Inferior parietal cortex (tissue), 1 donor: ENCODE data around the gene OR2A14.
A peak's percentile ranks its signal among the peaks of the same experiment; 100 is the strongest.
"Not testable (repeated sequence)": the region's sequence is repeated elsewhere in the genome, so short reads cannot be mapped to it uniquely, and the experiment has no call there.

Experiments used
- DNase-seq: peaks from one replicate; pipeline ENCODE4 v3.0.0-alpha.2; 2016; ENCODE audit errors: extremely low spot score

The OR2A14 gene, protein sequence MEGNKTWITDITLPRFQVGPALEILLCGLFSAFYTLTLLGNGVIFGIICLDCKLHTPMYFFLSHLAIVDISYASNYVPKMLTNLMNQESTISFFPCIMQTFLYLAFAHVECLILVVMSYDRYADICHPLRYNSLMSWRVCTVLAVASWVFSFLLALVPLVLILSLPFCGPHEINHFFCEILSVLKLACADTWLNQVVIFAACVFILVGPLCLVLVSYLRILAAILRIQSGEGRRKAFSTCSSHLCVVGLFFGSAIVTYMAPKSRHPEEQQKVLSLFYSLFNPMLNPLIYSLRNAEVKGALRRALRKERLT

DNA sequence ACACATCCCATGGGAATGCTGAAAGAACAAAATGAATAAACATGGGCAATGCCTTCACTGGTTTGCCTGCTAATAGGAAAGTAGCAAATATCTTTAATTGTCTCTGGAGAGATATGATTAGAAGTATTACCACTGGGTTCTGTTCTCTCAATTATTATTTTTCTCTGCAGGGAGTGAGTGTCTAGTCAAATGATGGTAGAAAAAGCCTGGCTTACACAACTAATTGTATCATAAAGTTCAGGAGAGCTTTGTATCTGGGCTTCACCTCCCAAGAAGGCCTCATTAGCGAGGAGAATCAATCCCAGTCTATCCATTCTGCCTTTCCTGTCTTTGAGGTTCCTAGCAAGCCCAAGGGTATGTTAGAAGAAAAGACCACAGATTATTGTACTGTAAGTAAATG is at the start of gene OR2A14:
Gene OR2A14, plus strand, starts transcription at position 301 of the 400 bp plus-strand sequence. CDS start 5,937 bp downstream, outside the sequence.
- DNase-seq, result no peak

DNA sequence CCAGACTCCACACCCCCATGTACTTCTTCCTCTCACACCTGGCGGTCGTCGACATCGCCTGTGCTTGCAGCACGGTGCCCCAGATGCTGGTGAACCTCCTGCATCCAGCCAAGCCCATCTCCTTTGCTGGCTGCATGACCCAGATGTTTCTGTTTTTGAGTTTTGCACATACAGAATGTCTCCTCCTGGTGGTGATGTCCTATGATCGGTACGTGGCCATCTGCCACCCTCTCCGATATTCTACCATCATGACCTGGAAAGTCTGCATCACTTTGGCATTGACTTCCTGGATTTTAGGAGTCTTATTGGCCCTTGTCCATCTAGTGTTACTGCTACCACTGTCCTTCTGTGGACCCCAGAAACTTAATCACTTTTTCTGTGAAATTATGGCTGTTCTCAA is 48.6 kb upstream of the OR2A14 start:
- no peak for DNase-seq

DNA sequence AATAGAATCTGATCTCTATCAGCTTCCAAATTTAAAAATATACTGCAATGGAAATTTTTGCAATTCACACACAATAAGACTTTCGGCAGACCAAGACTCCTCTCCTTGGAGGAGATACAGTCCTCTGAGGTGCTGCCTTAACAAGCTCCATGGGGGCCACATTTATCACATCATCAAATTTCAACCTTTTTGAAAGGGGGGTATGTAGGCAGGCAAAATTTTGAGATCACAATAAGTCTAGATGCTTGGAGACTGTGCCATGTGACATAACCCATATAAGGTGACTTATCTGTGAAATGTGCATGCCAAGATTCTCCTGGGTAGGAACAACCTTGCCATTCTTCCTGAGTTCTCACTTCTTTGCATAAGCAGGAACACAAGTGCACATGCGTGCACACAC is 37.0 kb upstream of the OR2A14 start, which contains the start of gene OR2A12:
Gene OR2A12, plus strand, starts transcription at position 301 of the 400 bp plus-strand sequence. CDS start 8,830 bp downstream, outside the sequence.
- DNase-seq, result no peak

DNA sequence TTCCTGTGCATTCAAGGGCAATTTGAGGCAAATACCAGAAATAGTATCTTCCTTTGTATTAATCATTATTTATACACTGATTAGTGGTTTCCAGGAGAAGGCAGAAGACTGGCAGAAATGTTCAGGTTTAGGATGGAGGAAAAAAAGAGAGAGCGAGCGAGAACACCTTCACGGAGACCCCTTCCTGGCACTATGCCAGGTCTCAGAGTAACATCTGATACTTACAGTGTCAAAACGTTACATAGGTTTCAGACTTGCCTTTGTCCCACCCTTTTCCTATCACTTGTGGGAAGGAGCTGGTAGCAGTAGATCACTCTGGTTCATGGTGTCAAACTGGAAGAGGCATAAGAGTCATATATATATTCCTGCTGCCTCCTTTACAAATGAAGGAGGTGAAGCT is 36.2 kb upstream of the OR2A14 start:
- DNase-seq, result no peak

DNA sequence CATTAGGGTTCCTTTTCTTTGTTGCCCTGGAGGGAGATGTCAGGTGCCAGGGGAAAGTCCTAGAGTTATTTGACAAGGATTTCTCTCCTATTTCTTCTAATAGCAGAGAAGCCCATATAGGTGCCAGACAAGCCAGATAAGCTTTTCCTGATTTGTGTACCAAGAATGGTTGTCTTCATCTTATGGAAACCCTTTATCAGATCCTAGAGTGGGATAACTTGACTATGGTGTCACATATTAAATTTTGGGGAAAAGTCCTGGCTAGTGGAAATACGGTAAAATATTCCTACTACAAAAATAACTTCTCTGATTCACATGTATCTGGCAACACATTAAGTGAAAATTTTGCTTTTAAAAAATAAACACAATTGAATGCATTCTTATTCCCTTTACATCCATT is 35.7 kb upstream of the OR2A14 start:
- DNase-seq, result no peak

DNA sequence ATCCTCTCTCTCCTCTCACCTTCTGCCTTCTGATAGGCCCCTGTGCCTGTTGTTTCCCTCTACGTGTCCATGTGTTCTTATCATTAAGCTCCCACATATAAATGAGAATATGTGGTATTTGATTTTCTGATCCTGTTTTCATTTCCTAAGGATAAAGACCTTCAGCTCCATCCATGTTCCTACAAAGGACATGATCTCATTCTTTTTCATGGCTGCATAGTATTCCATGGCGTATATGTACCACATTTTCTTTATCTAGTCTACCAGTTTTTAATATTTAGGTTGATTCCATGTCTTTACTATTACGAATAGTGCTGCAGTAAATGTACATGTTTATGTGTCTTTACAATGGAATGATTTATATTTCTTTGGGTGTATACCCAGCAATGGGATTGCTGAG is 32.3 kb upstream of the OR2A14 start:
- no peak for DNase-seq

DNA sequence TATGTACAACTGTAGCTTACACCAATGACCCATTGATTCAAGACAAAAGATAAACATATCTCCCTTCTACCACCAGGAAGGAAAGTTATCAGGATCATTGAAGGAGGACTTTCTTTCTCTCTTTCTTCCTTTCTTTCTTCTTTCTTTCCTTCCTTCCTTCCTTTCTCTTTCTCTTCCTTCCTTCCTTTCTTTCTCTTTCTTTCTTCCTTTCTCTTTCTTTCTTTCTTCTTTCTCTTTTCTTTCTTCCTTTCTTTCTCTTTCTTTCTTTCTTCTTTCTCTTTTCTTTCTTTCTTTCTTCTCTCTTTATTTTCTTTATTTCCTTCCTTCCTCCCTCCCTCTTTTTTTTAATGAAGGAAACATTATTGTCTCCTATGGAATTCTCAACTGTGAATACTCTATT is 24.2 kb upstream of the OR2A14 start:
- DNase-seq, result no peak

DNA sequence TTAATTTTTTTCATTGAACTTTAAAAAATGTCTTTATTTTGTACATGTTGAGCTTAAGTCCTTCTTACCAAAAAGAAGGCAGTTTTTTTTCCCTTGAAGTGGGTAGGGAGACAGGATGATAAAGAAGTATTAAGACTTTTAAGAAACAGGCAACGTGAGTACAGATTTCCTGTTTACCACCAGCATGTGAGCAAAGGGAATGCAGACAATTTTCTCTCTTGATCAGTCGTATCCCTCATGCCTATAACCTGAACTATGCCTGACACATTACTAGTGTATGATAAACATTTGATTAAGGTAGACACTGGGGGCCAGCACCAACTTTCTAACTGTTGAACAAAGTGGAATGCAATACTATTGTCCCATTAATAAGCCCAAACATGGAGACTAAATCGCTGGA is 22.4 kb upstream of the OR2A14 start:
- no peak for DNase-seq

DNA sequence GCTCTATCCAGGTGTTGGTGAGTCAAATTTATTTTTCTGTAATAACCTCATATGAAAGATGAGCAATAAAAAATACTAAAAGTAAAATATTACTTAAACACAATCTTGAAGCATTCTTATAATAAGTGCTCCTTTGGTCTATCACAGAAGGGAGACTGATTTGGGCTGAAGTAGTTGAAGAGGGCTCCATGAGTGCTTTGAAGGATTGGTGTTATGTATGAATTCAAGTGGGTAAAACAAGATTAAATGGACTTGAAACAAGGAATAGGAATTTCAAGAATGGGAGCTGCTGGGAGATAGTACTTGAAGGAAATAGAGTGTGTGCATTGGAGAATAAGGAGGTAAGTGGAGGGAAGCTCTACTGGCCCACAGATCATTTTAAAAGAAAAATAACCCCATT is 20.9 kb upstream of the OR2A14 start:
- no peak for DNase-seq

DNA sequence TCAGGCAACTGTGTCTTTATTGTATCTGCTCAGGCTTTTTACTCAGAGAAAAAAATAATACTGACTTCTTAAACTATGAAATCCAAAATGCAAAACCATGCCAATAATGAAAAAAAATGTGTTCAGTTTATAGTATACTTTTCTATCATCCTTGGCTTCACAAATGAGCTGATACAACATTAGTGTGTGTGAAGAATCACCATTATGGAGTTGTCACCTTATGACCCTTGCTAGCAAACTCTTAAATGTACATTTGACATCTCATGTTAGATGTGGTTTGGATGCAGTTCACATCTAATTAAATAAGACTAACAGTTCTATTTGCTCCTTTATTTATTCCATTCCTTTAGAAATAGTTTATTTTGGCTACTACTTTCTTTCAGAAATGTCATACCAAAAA is 17.8 kb upstream of the OR2A14 start:
- DNase-seq, result no peak

DNA sequence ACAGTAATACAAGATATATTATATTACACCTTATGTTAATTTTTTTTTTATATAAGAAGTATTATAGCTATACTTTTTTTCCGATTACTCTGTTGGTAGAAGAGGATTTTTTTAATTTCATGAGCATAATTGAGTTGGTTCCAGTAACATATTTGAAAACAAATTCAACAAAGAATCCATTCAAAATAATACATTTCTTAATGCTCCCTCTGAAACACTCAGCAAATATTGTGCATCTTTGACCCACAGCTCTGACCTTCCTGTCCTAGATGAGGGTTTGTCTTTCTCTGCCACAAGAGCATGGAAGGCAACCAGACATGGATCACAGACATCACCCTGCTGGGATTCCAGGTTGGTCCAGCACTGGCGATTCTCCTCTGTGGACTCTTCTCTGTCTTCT is 13.7 kb upstream of the OR2A14 start, which contains the start of gene OR2A2:
Gene OR2A2, plus strand, starts transcription at position 301 of the 400 bp plus-strand sequence. Its CDS starts 0 bp downstream, at position 301.
- DNase-seq, result no peak

DNA sequence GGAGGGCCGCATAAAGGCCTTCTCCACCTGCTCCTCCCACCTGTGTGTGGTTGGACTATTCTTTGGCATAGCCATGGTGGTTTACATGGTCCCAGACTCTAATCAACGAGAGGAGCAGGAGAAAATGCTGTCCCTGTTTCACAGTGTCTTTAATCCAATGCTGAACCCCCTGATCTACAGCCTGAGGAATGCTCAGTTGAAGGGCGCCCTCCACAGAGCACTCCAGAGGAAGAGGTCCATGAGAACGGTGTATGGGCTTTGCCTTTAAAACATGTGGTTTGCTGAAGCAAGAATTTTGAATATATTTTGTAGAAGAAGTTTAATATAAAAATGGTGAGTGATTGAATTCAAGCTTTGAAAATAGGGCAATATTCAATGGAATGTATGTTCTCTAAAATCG is 12.7 kb upstream of the OR2A14 start:
- no peak for DNase-seq

DNA sequence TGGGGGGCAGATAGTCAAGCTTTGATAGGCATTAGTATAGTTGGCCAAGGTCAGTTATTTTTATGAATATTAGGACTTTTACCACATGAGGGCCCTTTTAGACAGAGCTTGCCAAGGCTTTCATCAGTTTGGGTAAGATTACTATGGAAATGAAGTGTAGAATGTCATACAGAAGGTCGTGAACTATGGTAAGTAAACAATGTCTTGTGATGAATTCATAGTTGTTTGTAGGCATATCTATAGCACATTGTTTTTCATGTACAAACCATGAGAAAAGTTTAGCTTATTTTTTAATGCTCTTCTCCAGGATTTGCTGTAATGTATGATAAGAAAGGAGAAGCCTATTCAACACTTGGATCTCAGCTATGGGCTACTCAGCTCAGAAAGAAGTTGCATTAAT is 9.3 kb upstream of the OR2A14 start:
- no peak for DNase-seq

DNA sequence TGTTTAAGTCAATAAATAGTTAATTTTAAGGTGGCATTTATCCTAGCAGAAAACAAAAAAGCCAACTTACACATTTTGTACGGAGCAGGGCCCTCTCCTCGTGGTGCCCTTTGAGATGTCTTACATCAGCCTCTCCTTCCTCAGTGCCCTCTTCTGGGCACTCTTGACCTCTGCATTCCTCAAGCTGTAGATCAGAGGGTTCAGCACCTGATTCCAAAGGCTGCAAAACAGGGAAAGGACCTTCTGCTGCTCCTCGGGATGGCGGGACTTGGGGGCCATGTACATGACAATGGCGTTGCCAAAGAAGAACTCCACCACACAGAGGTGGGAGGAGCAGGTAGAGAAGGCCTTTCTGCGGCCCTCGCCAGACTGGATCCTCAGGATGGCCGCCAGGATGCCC is 4.6 kb upstream of the OR2A14 start:
- no peak for DNase-seq

DNA sequence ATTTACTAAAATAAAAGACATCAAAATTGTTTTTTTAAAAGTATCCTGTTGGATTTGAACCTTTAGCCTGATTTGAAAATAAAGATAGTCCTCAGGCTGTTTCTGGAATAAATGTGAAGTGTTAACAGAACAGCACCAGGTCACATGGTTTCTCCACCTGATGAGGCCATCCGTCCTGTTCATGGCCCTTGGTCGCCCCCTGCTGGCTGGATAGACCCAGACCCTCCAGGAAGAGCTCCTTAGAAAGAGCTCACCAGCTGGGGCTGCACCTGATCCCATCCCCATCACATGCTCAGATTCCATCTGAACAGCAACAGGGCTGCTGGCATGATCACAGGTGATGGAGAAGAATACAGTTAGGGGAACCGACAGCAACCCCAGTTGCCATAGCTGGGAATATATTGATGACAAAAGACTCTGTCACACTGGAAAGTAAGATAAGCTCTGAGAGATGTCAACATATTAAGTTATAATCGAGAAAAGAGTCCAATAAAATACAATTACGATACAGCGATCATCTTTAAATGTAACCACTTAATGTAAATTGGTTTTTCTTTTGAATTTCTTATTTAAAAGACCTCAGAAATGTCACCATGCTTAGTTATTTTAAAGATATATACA is 4.8 kb downstream of the OR2A14 start:
- DNase-seq, result peak; percentile 48

DNA sequence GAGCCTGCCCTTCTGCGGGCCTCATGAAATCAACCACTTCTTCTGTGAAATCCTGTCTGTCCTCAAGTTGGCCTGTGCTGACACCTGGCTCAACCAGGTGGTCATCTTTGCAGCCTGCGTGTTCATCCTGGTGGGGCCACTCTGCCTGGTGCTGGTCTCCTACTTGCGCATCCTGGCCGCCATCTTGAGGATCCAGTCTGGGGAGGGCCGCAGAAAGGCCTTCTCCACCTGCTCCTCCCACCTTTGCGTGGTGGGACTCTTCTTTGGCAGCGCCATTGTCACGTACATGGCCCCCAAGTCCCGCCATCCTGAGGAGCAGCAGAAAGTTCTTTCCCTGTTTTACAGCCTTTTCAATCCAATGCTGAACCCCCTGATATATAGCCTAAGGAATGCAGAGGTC is 6.6 kb downstream of the OR2A14 start:
- not testable (repeated sequence) for DNase-seq

DNA sequence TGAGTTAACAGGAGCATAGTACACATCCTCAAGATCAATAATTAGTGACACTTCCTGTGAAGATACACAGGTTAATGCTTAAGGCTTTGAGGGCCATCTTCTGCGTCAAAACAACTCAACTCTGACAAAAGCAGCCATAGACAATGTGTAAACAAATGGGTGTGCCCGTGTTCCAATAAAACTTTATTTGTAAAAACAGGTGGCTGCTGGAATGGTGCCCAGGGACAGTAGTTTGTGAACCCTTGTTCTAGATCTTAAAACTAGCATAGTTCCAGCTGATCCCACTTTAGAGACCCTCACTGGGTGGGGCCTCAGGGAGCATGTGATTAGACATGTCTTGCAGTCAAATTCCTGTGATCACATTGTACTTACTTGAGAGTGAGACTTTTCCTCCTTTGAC is 7.8 kb downstream of the OR2A14 start:
- DNase-seq, result no peak

DNA sequence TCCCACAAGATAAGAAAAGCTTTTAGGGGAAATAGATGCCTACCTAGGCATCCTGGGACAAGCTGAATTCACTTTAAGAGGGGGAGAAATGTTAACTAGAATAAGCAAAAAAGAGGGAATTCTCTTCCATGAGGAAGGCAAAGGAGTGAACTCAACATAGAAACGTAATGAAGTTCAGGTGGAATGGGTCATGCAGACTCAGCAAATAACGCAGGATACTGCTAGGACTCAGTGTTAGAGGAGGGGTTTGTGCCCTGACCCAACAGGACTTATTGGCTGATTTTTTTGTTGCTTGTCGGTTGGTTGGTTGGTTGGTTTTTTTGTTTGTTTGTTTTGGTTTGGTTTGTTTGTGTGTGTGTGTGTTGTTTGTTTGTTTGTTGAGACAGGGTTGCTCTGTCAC is 9.3 kb downstream of the OR2A14 start:
- no peak for DNase-seq

DNA sequence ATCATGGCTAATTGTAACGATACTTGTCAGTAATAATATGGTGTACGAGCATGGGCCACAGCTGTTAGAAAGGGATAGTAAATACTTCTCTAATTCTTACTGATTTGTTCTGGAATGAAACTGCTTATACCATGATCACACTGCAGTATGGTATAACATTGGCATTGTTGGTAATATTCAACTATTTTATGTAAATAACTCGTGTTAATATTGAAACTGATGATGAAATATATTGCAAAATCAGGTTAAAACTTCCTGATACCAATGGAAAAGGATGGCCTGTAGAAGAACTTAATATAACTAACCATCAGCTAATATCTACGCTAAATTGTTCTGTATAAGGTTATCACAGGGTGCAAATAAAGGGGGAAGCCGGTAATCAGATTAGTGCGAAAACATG is 10.3 kb downstream of the OR2A14 start:
- DNase-seq, result no peak

DNA sequence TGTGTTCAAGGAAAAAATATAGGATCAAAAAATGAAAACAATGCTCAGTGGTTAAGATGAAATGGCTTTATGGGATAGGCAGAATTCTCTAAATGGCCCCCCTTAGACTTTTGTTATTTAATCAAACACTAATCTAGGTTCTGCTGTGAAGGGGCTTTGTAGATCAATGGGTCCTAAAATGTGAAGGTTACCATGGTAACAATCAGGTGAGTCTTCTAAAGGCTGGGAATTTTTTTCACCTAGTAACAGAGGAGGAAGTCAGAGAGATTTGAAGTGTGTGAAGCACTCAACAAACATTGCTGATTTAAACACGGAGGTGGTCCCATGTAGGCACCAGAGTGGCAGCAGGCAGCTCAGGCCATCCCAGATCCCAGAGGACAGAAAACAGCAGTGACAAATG is 11.1 kb downstream of the OR2A14 start:
- DNase-seq, result no peak

DNA sequence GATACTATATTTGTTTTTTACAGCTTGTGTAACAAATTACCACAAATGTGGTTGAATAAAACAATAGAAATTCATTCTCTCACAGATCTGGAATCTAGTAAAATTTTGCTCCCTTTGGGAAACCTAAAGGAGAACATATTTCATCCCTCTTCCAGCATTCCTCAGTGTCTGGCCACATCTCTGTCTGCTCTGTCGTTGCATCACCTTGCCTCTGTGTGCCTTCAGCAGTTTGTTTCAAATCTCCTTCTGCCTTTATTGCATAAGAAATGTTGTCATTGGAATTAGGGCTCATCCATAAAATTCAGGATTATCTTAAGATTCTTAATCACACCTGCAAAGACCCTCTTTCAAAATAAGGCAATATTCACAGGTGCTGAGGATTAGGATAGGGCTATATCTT is 14.5 kb downstream of the OR2A14 start:
- DNase-seq, result no peak

DNA sequence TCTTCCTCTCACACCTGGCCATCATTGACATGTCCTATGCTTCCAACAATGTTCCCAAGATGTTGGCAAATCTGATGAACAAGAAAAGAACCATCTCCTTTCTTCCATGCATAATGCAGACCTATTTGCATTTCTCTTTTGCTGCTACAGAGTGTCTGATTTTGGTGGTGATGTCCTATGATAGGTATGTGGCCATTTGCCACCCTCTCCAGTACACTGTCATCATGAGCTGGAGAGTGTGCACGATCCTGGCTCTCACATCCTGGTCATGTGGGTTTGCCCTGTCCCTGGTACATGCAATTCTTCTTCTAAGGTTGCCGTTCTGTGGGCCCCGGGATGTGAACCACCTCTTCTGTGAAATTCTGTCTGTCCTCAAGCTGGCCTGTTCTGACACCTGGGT is 19.2 kb downstream of the OR2A14 start:
- no peak for DNase-seq

DNA sequence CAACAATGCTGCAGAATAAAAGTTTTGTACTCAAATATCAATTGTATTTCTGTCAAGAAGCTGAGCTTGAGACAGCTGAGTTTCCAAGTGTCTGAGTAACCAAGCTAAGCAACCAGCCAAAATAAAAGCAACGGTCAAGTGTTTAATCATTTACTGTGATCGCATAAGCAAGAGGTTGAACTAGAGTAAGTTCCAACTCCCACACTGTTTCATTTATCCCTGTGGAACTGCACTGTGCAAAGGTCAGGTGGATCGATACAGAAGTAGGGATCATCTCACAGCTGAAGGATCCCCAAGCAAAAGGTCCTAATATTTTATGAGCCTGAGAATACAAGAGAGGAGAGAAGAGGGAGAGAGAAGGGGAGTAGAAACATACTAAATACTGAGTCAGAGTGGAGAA is 21.4 kb downstream of the OR2A14 start:
- DNase-seq, result no peak
